Naive thymus-derived CD4-positive, alpha-beta T cell (primary cell): Measurements from ENCODE around the gene PLIN3. TPM values are rescaled to one million over a fixed set of nuclear protein-coding genes. Genes with fewer than 3 reads are reported as not detected.

Source experiments
- ATAC-seq: fragments of 150-1000 bp; cut with Tn5 transposase; 2 replicates; pipeline ENCODE4 v1.10.0; 2021; ENCODE audit warnings: mild to moderate bottlenecking, moderate library complexity
- CTCF ChIA-PET: fragments of 350-600 bp; sonication (Branson Sonifier 250); formaldehyde crosslinking; loops from one replicate; lab custom pipeline; 2021; ENCODE audit warnings: antibody characterized with exemption; lab: Charles Lee
- POLR2A ChIA-PET: fragments of 350-600 bp; sonication (Branson Sonifier 250); formaldehyde crosslinking; loops from one replicate; lab custom pipeline; 2021; ENCODE audit warnings: antibody characterized with exemption, inconsistent platforms; lab: Charles Lee
- DNase-seq, 9 donors: peaks; one replicate each; pipeline versions ENCODE4 v3.0.0 to v3.0.0-alpha.2; 2020 to 2022; ENCODE audit warnings: mixed read lengths in 1 of 9
- H3K27ac ChIP-seq: one replicate; pipeline ENCODE4 v1.7.0; 2013; ENCODE audit warnings: mild to moderate bottlenecking, low read depth, low read length, moderate library complexity
- H3K27me3 ChIP-seq, 2 donors: one replicate each; pipeline ENCODE4 v1.7.0; 2013; ENCODE audit warnings: low read length in 2 of 2, mild to moderate bottlenecking in 2 of 2, moderate library complexity in 2 of 2; ENCODE audit not compliant: control insufficient read depth in 2 of 2, insufficient read depth in 2 of 2
- H3K36me3 ChIP-seq, 3 experiments: 1 replicate in 2 of 3; 2 replicates in 1 of 3; pipeline ENCODE4 v1.7.0; 2013; ENCODE audit warnings: low read length in 3 of 3, mild to moderate bottlenecking in 3 of 3, moderate library complexity in 1 of 3; ENCODE audit not compliant: insufficient read depth in 3 of 3, control insufficient read depth in 2 of 3
- H3K4me1 ChIP-seq, 2 donors: one replicate each; pipeline ENCODE4 v1.7.0; 2013; ENCODE audit warnings: low read length in 2 of 2, mild to moderate bottlenecking in 2 of 2, moderate library complexity in 1 of 2; ENCODE audit not compliant: control insufficient read depth in 2 of 2, insufficient read depth in 2 of 2
- H3K4me3 ChIP-seq: 2 replicates; pipeline ENCODE4 v1.7.0; 2013; ENCODE audit warnings: mild to moderate bottlenecking, low read length
- H3K9me3 ChIP-seq, 3 experiments: 1 replicate in 2 of 3; 2 replicates in 1 of 3; pipeline ENCODE4 v1.7.0; 2013; ENCODE audit warnings: low read length in 3 of 3; ENCODE audit not compliant: control insufficient read depth in 2 of 3
- H3K27ac Mint-ChIP-seq, 9 donors: one replicate each; pipeline ENCODE4 v1.8.0; 2020 to 2022; ENCODE audit warnings: mixed read lengths in 9 of 9, mild to moderate bottlenecking in 8 of 9, moderate library complexity in 5 of 9, inconsistent platforms in 2 of 9
- H3K27me3 Mint-ChIP-seq, 5 donors: one replicate each; pipeline ENCODE4 v1.8.0; 2021 to 2022; ENCODE audit warnings: mixed read lengths in 5 of 5, mild to moderate bottlenecking in 1 of 5
- H3K36me3 Mint-ChIP-seq, 5 donors: one replicate each; pipeline ENCODE4 v1.8.0; 2020 to 2022; ENCODE audit warnings: mixed read lengths in 5 of 5, mild to moderate bottlenecking in 3 of 5, inconsistent platforms in 1 of 5
- H3K4me1 Mint-ChIP-seq, 7 donors: one replicate each; pipeline ENCODE4 v1.8.0; 2020 to 2022; ENCODE audit warnings: mixed read lengths in 7 of 7, mild to moderate bottlenecking in 3 of 7, inconsistent platforms in 1 of 7
- H3K4me3 Mint-ChIP-seq, 10 donors: one replicate each; pipeline ENCODE4 v1.8.0; 2020 to 2022; ENCODE audit warnings: mild to moderate bottlenecking in 10 of 10, mixed read lengths in 10 of 10, moderate library complexity in 6 of 10, inconsistent platforms in 2 of 10
- H3K9me3 Mint-ChIP-seq, 11 donors: one replicate each; pipeline ENCODE4 v1.8.0; 2020 to 2022; ENCODE audit warnings: mixed read lengths in 11 of 11, mild to moderate bottlenecking in 4 of 11, inconsistent platforms in 1 of 11, moderate library complexity in 1 of 11
- intact Hi-C, 2 donors: fragments of 100-400 bp; cut with micrococcal nuclease; formaldehyde crosslinking; loops; one replicate each; pipeline ENCODE4 v1.15.1; 2023
- polyA plus RNA-seq, 2 donors: library from polyadenylated mRNA; unstranded; fragments of 300-500 nt; fragmentation: Illumina TruSeq; gene quantifications; one replicate each; pipeline ENCODE4 v1.2.3, GENCODE V29; 2021
- total RNA-seq, 6 experiments: library from RNA in 5 of 6; stranded (reverse) in 5 of 6; gene quantifications; 1 replicate in 5 of 6; 2 replicates in 1 of 6; pipeline ENCODE4 v1.2.3 and lab custom pipeline; 2021 to 2026

The PLIN3 gene
- total and polyA plus RNA-seq, 7 experiments from 2014 or later, result 12.8 to 38.2 (median 32.0) TPM

GRCh38 chr19:4911786-4912672 is 44.6 kb upstream of the PLIN3 start:
- H3K4me3 ChIP-seq, result peak overlapping the region; percentile 61
- Mint-ChIP-seq H3K4me1 (peaks cover 44 to 69% (median 61%) of the 10 kb centered on the region in 7 donors), H3K9me3 (peaks cover 0 to 3% (median 0%) of the 10 kb centered on the region in 11 donors), H3K27ac (peak overlapping the region; percentile 78 to 99 (median 91)), H3K36me3 (peaks cover 4 to 25% (median 7%) of the 10 kb centered on the region in 5 donors), H3K27me3 (no peaks in the 10 kb centered on the region), H3K4me3 (peak overlapping the region; percentile 93 to 100 (median 99))
- ChIA-PET POLR2A (interaction anchor here (0.6 to 2.5 kb wide), 10 partner anchors 22 to 121 kb away, joined by 3 to 14 read pairs (median 6); partner anchors contain the start of genes FEM1A, KDM4B and PLIN3), CTCF (interaction anchor here (0.6 to 4.6 kb wide), 16 partner anchors 15 to 777 kb away, joined by 3 to 51 read pairs (median 4); partner anchors contain the start of genes FEM1A and KDM4B)
- peaks cover 0 to 15% (median 0%) of the 10 kb centered on the region in 3 experiments for H3K36me3 ChIP-seq
- ATAC-seq (peak; percentile 63), DNase-seq (peak; percentile 48 to 81 (median 75))
- peaks cover 54 to 59% of the 10 kb centered on the region in 2 donors for H3K4me1 ChIP-seq
- H3K27me3 ChIP-seq, result no peaks in the 10 kb centered on the region
- H3K27ac ChIP-seq, result peak overlapping the region; percentile 67
- intact Hi-C loops, result loop anchor here (1.0 to 5.0 kb wide), 6 partner anchors 40 to 187 kb away; partner anchors contain the start of genes FEM1A (in 2 of the 2) and PLIN3 (in 1 of the 2)
- no peaks in the 10 kb centered on the region for H3K9me3 ChIP-seq

GRCh38 chr19:4911314-4911713 is 43.8 kb upstream of the PLIN3 start:
- peak overlapping the region; percentile 67 for H3K27ac ChIP-seq
- H3K4me3 ChIP-seq, result peak overlapping the region; percentile 61
- Mint-ChIP-seq H3K27ac (peak overlapping the region; percentile 78 to 99 (median 91)), H3K36me3 (peaks cover 3 to 22% (median 5%) of the 10 kb centered on the region in 5 donors), H3K4me1 (peaks cover 44 to 70% (median 59%) of the 10 kb centered on the region in 7 donors), H3K9me3 (no peaks in the 10 kb centered on the region), H3K27me3 (no peaks in the 10 kb centered on the region), H3K4me3 (peak overlapping the region; percentile 93 to 100 (median 99))
- peaks cover 48 to 59% of the 10 kb centered on the region in 2 donors for H3K4me1 ChIP-seq
- no peaks in the 10 kb centered on the region for H3K27me3 ChIP-seq
- intact Hi-C loops, result loop anchor here (1.0 to 5.0 kb wide), 6 partner anchors 39 to 187 kb away; partner anchors contain the start of genes FEM1A (in 2 of the 2) and PLIN3 (in 1 of the 2)
- CTCF ChIA-PET, result interaction anchor here (0.6 to 4.6 kb wide), 12 partner anchors 22 to 778 kb away, joined by 3 to 51 read pairs (median 5); partner anchors contain the start of gene FEM1A
- DNase-seq (peak in 1 of 9 donors; percentile 6), ATAC-seq (no peak)
- no peaks in the 10 kb centered on the region for H3K9me3 ChIP-seq
- POLR2A ChIA-PET, result interaction anchor here (0.6 to 2.5 kb wide), 9 partner anchors 14 to 120 kb away, joined by 3 to 14 read pairs (median 7); partner anchors contain the start of genes FEM1A, KDM4B and PLIN3
- H3K36me3 ChIP-seq, result peaks cover 0 to 17% (median 0%) of the 10 kb centered on the region in 3 experiments

DNA sequence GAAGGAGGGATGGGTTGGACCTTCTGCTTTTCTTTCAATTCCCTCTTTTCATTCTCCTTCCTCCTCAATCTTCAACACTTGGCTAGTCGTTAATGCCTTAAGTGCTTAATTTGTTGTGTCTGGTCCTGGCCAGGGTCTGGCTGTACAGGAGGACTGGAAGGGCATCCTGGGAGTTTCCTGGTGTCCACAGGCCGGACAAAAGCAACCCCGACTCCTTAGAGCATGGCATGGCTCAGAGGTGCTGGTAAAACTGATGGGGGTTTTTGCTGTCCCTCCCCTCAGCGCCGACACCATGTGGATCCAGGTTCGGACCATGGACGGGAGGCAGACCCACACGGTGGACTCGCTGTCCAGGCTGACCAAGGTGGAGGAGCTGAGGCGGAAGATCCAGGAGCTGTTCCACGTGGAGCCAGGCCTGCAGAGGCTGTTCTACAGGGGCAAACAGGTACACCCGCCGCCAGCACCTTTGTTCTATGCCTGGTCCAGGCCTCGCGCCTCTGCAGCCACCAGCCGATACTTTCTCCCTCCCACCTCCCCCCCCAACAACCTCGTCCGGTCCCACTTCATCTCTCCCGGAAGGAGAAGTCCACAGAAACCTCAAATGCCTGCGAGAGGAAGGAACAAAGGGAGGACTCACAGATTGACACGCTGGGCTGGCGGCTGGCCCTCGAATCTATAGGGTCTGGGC is 43.3 kb upstream of the PLIN3 start:
- DNase-seq (no peak), ATAC-seq (no peak)
- peak overlapping the region; percentile 67 for H3K27ac ChIP-seq
- Mint-ChIP-seq H3K27me3 (no peaks in the 10 kb centered on the region), H3K4me3 (peak overlapping the region; percentile 93 to 100 (median 99)), H3K36me3 (peaks cover 3 to 18% (median 5%) of the 10 kb centered on the region in 5 donors), H3K27ac (peak overlapping the region; percentile 78 to 99 (median 91)), H3K9me3 (no peaks in the 10 kb centered on the region), H3K4me1 (peaks cover 44 to 72% (median 58%) of the 10 kb centered on the region in 7 donors)
- POLR2A ChIA-PET, result interaction anchor here (0.7 to 2.5 kb wide), 7 partner anchors 13 to 119 kb away, joined by 3 to 14 read pairs (median 8); partner anchors contain the start of genes FEM1A, KDM4B and PLIN3
- H3K9me3 ChIP-seq, result no peaks in the 10 kb centered on the region
- H3K36me3 ChIP-seq, result peaks cover 0 to 15% (median 0%) of the 10 kb centered on the region in 3 experiments
- peak overlapping the region; percentile 61 for H3K4me3 ChIP-seq
- H3K4me1 ChIP-seq, result peaks cover 48 to 58% of the 10 kb centered on the region in 2 donors
- CTCF ChIA-PET, result interaction anchor here (0.6 to 4.6 kb wide), 9 partner anchors 21 to 778 kb away, joined by 3 to 51 read pairs (median 6); no protein-coding TSS in a partner anchor
- no peaks in the 10 kb centered on the region for H3K27me3 ChIP-seq
- intact Hi-C loops, result loop anchor here (1.0 to 5.0 kb wide), 7 partner anchors 38 to 186 kb away; partner anchors contain the start of genes FEM1A (in 2 of the 2) and PLIN3 (in 1 of the 2)

GRCh38 chr19:4909897-4910593 is 42.6 kb upstream of the PLIN3 start:
- Mint-ChIP-seq H3K27me3 (no peaks in the 10 kb centered on the region), H3K27ac (peak overlapping the region in 4 of 9 donors; percentile 86 to 99 (median 89)), H3K9me3 (no peaks in the 10 kb centered on the region), H3K4me3 (peak overlapping the region; percentile 93 to 100 (median 99)), H3K4me1 (peaks cover 44 to 74% (median 58%) of the 10 kb centered on the region in 7 donors), H3K36me3 (peaks cover 3 to 16% (median 5%) of the 10 kb centered on the region in 5 donors)
- Histone ChIP-seq H3K4me1 (peaks cover 48 to 54% of the 10 kb centered on the region in 2 donors), H3K9me3 (no peaks in the 10 kb centered on the region), H3K27ac (peak overlapping the region; percentile 67), H3K4me3 (peak overlapping the region; percentile 61), H3K27me3 (no peaks in the 10 kb centered on the region), H3K36me3 (peaks cover 0 to 15% (median 0%) of the 10 kb centered on the region in 3 experiments)
- DNase-seq, result peak; percentile 88 to 96 (median 94)
- ChIA-PET POLR2A (interaction anchor here (2.5 kb wide), 1 partner anchor 58 kb away, joined by 8 read pairs; the partner anchor contains the start of gene KDM4B), CTCF (interaction anchor here (3.1 to 4.6 kb wide), 2 partner anchors 38 to 100 kb away, joined by 24 to 51 read pairs; no protein-coding TSS in a partner anchor)
- peak; percentile 95 for ATAC-seq
- intact Hi-C loops, result loop anchor here (1.0 to 5.0 kb wide), 5 partner anchors 58 to 508 kb away; partner anchors contain the start of genes FEM1A (in 2 of the 2), CHAF1A (in 1 of the 2) and SH3GL1 (in 1 of the 2)

DNA sequence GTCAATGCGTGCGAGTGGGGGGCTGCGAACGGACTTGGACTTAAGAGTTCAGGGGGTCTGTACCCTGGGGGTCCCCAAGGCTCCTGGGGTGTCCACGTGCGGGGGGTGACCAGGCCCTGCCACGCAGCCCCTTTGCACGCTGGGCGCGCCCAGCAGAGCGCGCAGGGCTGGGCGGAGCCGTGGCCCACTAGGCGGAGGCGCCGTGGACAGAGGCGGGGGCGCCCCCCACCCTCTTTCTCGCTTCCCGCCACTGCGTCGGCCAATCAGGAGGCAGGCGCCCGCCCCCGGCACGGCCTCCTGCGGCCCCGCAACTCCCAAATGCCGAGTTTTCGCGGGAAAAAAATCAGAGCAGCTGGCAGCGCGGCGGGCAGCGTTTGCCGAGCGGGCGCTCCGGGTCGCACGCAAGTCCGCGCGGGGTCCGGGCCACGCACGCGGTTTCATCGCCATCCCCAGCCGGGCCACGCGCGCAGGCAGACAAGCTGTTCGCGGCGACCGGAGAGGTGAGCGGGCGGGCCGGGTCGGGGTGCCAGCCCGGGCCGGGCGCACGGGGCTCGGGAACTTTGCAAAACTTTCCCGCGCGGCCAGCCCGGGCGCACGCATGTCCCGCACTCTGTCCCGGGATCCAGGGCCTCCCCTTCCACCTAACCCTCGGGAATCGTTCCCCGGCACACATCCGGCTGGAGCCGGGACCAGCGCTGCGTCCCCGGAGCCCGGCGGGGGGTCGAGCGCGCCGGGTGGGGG is 41.9 kb upstream of the PLIN3 start, which contains the start of gene UHRF1:
Gene UHRF1, plus strand, starts transcription at position 346 of the 741 bp plus-strand sequence. CDS start 1,385 bp downstream, outside the sequence.
- ATAC-seq (no peak), DNase-seq (peak in 2 of 9 donors; percentile 16 to 74)
- no peaks in the 10 kb centered on the region for H3K9me3 Mint-ChIP-seq
- H3K4me3 Mint-ChIP-seq, result peak within 1 kb of the TSS; percentile 93 to 100 (median 99)
- Histone ChIP-seq H3K27me3 (no peaks in the 10 kb centered on the region), H3K4me1 (peaks cover 46 to 54% of the 10 kb centered on the region in 2 donors), H3K27ac (peak within 1 kb of the TSS; percentile 67), H3K36me3 (peaks cover 0 to 15% (median 0%) of the 10 kb centered on the region in 3 experiments), H3K9me3 (no peaks in the 10 kb centered on the region), H3K4me3 (peak within 1 kb of the TSS; percentile 61)
- peaks cover 38 to 69% (median 56%) of the 10 kb centered on the region in 7 donors for H3K4me1 Mint-ChIP-seq
- H3K27me3 Mint-ChIP-seq, result no peaks in the 10 kb centered on the region
- ChIA-PET CTCF (no interaction called here), POLR2A (no interaction called here)
- intact Hi-C loops, result loop anchor here in 1 of 2 donors (5.0 kb wide), 1 partner anchor 507 kb away; the partner anchor contains the start of genes CHAF1A and SH3GL1
- H3K36me3 Mint-ChIP-seq, result peaks cover 0 to 10% (median 2%) of the 10 kb centered on the region in 5 donors
- peak within 1 kb of the TSS in 7 of 9 donors; percentile 55 to 99 (median 87) for H3K27ac Mint-ChIP-seq
